AG04450 (cell line): ENCODE data around the gene MAD1L1. TPM values are rescaled to one million over a fixed set of nuclear protein-coding genes. Genes with fewer than 3 reads are reported as not detected.

Source experiments
- CTCF ChIA-PET: fragments of 300-600, 350-600 bp; formaldehyde crosslinking; extraction: SDS; loops from one replicate; lab custom pipeline; 2022; ENCODE audit warnings: antibody characterized with exemption, inconsistent platforms; lab: Charles Lee
- POLR2A ChIA-PET: fragments of 350-600 bp; formaldehyde crosslinking; extraction: SDS; loops from one replicate; lab custom pipeline; 2021; ENCODE audit warnings: antibody characterized with exemption, inconsistent platforms; lab: Yijun Ruan, JAX
- DNase-seq: peaks from one replicate; pipeline ENCODE4 v3.0.0-alpha.2; 2011; ENCODE audit warnings: low read depth, low spot score
- H3K27ac ChIP-seq: one replicate; pipeline ENCODE4 v1.5.1; 2012; ENCODE audit warnings: low read depth, low read length, control low read depth
- H3K27me3 ChIP-seq: one replicate; pipeline ENCODE4 v1.6.0; 2012; ENCODE audit warnings: low read length; ENCODE audit not compliant: control insufficient read depth, insufficient read depth
- H3K4me3 ChIP-seq: 2 replicates; pipeline ENCODE4 v1.5.1; 2011; ENCODE audit warnings: mild to moderate bottlenecking, low read depth, low read length, control low read depth
- H3K9me3 ChIP-seq: 2 replicates; pipeline ENCODE4 v1.5.1; 2012; ENCODE audit warnings: low read length; ENCODE audit not compliant: control insufficient read depth, insufficient read depth
- CTCF ChIP-seq: IDR thresholded peaks from 2 replicates; pipeline ENCODE4 v1.5.1; 2011; ENCODE audit warnings: low read depth, low read length, control low read depth, inconsistent platforms
- polyA plus RNA-seq: library from polyadenylated mRNA; depleted of rRNA; stranded (reverse); fragments of >200 nt; gene quantifications from 2 replicates; pipeline ENCODE4 v1.2.3, GENCODE V29; 2011

MAD1L1 gene
- polyA plus RNA-seq, 1 experiment: 11.9 TPM

GRCh38 chr7:1954366-1955004 is 278.3 kb downstream of the MAD1L1 start:
- ChIA-PET CTCF (interaction anchor here (0.6 kb wide), 1 partner anchor 8 kb away, joined by 3 read pairs; no protein-coding TSS in a partner anchor), POLR2A (no interaction called here)

GRCh38 chr7:1953199-1954190 is 279.2 kb downstream of the MAD1L1 start:
- Histone ChIP-seq H3K27ac (no peak overlapping the region), H3K9me3 (peaks cover 8% of the 10 kb centered on the region; the same call in 1 of the 2 replicates), H3K4me3 (no peak overlapping the region), H3K27me3 (no peaks in the 10 kb centered on the region)
- DNase-seq: no peak
- ChIA-PET CTCF (no interaction called here), POLR2A (no interaction called here)
- no peak for TF ChIP-seq CTCF

More at GRCh38 chr7:1954366-1955004, 278.3 kb downstream of the MAD1L1 start:
- Histone ChIP-seq H3K27ac (no peak overlapping the region), H3K4me3 (no peak overlapping the region), H3K9me3 (peaks cover 11% of the 10 kb centered on the region; the same call in 1 of the 2 replicates), H3K27me3 (no peaks in the 10 kb centered on the region)
- no peak for DNase-seq
- TF ChIP-seq CTCF: no peak

- TF ChIP-seq CTCF: no peak
- no peaks in the 10 kb centered on the region for H3K27me3 ChIP-seq
- no peak overlapping the region for H3K27ac ChIP-seq
- peaks cover 6% of the 10 kb centered on the region; the same call in 1 of the 2 replicates for H3K9me3 ChIP-seq
- CTCF ChIA-PET: no interaction called here
- H3K4me3 ChIP-seq: no peak overlapping the region
- DNase-seq: no peak
- POLR2A ChIA-PET: no interaction called here
Observed at GRCh38 chr7:1952781-1953180, 280.0 kb downstream of the MAD1L1 start.

GRCh38 chr7:1952169-1952760 is 280.5 kb downstream of the MAD1L1 start:
- Histone ChIP-seq H3K9me3 (peaks cover 1% of the 10 kb centered on the region; the same call in 1 of the 2 replicates), H3K4me3 (no peak overlapping the region), H3K27me3 (no peaks in the 10 kb centered on the region), H3K27ac (no peak overlapping the region)
- CTCF ChIA-PET: no interaction called here
- POLR2A ChIA-PET: no interaction called here
- no peak for TF ChIP-seq CTCF
- DNase-seq: no peak
